ENCODE data around the gene DCPS.

Gene DCPS

DNA sequence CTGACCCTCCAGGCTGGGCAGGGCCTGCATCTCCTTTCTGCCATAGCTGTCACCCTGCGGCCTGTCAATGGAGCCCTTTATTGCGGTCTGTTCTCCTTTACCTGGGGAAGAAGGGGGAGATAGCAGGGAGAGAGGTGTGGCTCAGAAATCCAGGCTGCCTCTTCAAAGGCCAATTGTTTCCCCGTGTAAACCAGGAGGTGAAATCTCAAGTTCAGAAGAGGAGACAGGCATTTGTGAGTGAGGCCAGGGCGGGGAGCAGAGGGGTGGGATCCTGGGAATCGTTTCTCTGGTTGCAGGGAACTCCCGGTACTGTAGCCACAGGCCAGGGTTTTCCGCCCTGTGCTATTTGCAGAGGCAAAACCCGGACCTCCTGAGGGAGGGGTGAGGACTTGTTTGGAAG lies 9.1 kb downstream of the DCPS start:
- Histone ChIP-seq H3K36me3 (ENCODE audit: insufficient read depth, low read length) (peaks cover 9% of the 10 kb centered on the region), H3K4me3 (ENCODE audit: low read depth in 1 of 2, low read length in 2 of 2) (no peak overlapping the region), H3K9ac (ENCODE audit: low read length) (no peak overlapping the region), H3K9me3 (ENCODE audit: low read length) (no peaks in the 10 kb centered on the region), H3K27ac (ENCODE audit: low read depth, low read length) (no peak overlapping the region), H3K4me1 (ENCODE audit: insufficient read depth, low read length) (peaks cover 15% of the 10 kb centered on the region), H3K27me3 (ENCODE audit: control insufficient read depth in 1 of 2, insufficient read depth in 2 of 2, low read length in 2 of 2) (no peaks in the 10 kb centered on the region)

DNA sequence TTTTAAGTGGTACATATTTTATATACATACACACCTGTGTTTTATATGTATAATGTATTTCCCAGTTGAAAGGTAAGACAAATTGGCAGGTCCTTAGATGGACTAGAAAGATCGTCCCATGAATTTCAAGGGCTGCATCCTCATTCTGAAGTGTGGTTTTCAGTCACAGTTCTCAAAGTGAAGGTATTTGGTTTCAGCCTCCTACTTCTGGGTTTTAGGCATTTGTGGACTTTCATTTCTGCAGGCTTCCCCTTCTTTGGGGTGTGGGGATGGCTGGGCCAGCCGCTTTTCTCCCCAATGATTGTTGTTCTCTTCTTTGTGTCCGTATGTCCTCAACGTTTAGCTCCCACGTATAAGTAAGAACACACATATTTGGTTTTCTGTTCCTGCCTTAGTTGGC lies 10.0 kb downstream of the DCPS start:
- Histone ChIP-seq H3K4me3 (ENCODE audit: low read depth in 1 of 2, low read length in 2 of 2) (no peak overlapping the region), H3K9ac (ENCODE audit: low read length) (no peak overlapping the region), H3K9me3 (ENCODE audit: low read length) (no peaks in the 10 kb centered on the region), H3K4me1 (ENCODE audit: insufficient read depth, low read length) (peaks cover 22% of the 10 kb centered on the region), H3K36me3 (ENCODE audit: insufficient read depth, low read length) (peaks cover 7% of the 10 kb centered on the region), H3K27ac (ENCODE audit: low read depth, low read length) (no peak overlapping the region), H3K27me3 (ENCODE audit: control insufficient read depth in 1 of 2, insufficient read depth in 2 of 2, low read length in 2 of 2) (no peaks in the 10 kb centered on the region)

DNA sequence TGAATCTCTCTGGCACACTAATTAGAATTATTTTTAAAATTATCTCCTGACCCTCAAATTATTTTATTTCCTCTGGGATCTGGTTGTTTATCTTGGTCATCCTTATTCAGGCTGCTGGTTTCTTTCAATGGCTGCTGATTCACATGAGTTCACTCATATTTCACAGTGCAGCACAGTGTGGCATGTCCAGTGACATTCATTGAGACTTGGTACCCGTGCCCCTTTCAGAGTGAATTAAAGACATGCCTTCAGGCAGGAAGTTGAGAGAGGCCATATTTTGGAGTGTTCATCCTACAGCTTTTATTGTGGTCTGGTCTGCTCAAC lies 13.5 kb downstream of the DCPS start:
- Histone ChIP-seq H3K36me3 (ENCODE audit: insufficient read depth, low read length) (no peaks in the 10 kb centered on the region), H3K9me3 (ENCODE audit: low read length) (no peaks in the 10 kb centered on the region), H3K4me3 (ENCODE audit: low read depth in 1 of 2, low read length in 2 of 2) (peak overlapping the region in 1 of 2 donors; percentile 17), H3K4me1 (ENCODE audit: insufficient read depth, low read length) (peaks cover 25% of the 10 kb centered on the region), H3K27me3 (ENCODE audit: control insufficient read depth in 1 of 2, insufficient read depth in 2 of 2, low read length in 2 of 2) (no peaks in the 10 kb centered on the region), H3K9ac (ENCODE audit: low read length) (peak overlapping the region; percentile 15), H3K27ac (ENCODE audit: low read depth, low read length) (peak overlapping the region; percentile 77)

DNA sequence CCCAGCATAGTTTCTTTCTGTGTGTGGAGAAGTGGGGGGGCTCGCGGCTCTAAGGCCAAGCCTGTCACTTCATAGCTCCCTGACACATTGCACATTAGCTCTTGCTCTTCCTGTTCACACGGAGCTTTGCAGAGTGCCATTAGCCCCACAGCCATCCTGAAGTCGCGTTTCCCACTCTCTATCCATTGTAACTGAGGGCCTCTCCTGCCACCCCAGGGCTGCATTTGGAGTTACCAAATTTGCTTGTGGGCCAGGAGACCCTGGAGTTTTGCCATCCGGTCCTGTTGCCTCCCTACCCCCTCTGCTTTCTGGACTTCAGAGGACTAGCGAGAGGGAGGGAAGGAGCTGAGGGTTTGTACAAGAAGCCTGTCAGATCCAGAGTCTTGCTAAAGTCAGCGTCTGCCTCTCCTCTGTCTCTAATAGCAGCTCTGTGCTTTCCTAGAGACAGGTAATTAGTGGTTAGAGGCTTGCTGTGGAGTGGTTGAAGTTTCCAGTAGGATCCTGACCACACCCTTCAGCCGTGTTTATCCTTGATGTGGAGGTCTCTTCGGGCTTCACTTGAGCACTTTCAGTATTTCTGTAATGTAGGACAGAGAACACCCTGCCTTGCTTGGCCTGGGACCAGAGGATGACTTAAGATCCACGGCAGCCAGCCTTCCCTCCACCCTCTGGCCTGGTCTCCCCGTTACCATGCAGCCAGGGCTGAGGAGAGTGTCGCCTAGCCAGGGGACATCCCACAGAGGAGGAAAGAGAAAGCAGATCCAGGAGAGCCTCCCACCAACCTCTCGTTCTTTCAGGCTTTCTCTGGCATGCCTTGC lies 14.1 kb downstream of the DCPS start:
- H3K9ac ChIP-seq (ENCODE audit: low read length), result peak overlapping the region; percentile 15
- H3K9me3 ChIP-seq (ENCODE audit: low read length), result no peaks in the 10 kb centered on the region
- peak overlapping the region; percentile 77 for H3K27ac ChIP-seq (ENCODE audit: low read depth, low read length)
- peak overlapping the region; percentile 17 to 20 for H3K4me3 ChIP-seq (ENCODE audit: low read depth in 1 of 2, low read length in 2 of 2)
- H3K4me1 ChIP-seq (ENCODE audit: insufficient read depth, low read length), result peaks cover 25% of the 10 kb centered on the region
- H3K27me3 ChIP-seq (ENCODE audit: control insufficient read depth in 1 of 2, insufficient read depth in 2 of 2, low read length in 2 of 2), result no peaks in the 10 kb centered on the region
- H3K36me3 ChIP-seq (ENCODE audit: insufficient read depth, low read length), result no peaks in the 10 kb centered on the region

DNA sequence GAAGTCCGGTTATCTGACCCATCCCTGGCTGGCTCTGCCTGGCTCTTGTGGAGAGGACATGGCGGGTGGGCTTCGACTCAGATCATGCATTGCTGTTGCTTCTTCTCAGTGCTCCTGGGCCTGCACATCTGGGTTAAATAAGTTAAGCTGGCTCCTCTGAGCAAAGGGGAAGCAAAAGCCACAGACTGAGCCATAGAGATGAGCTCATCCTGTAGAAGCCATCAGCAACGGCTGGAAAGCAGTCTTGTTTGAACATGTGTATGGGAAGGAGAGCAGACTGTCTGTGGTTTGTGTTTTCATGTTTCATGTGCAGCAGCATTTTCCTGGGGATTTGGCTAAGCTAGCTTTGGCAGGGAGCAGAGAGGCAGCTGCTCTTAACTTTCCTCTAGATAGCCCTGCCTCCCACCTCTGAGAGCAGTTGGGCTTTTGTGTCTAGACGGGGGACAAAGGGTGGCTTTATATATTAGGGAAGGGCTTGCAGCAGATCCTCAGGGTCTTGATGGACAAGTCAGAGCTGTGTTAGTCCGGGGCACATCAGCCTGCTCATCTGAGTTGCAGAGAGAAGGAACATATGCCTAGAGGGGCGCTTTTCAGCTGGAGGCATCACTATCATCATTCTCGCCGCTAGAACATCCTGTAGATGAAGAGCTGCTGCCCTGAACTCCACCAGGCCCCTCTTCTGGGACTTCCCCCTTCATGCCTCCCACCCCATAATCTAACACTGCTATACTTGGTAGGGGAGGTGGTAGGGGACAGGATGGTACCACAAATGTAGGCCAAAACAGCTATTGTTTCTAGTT lies 14.9 kb downstream of the DCPS start:
- Histone ChIP-seq H3K9me3 (ENCODE audit: low read length) (no peaks in the 10 kb centered on the region), H3K36me3 (ENCODE audit: insufficient read depth, low read length) (no peaks in the 10 kb centered on the region), H3K4me1 (ENCODE audit: insufficient read depth, low read length) (peaks cover 25% of the 10 kb centered on the region), H3K27ac (ENCODE audit: low read depth, low read length) (peak overlapping the region; percentile 77), H3K27me3 (ENCODE audit: control insufficient read depth in 1 of 2, insufficient read depth in 2 of 2, low read length in 2 of 2) (no peaks in the 10 kb centered on the region), H3K4me3 (ENCODE audit: low read depth in 1 of 2, low read length in 2 of 2) (peak overlapping the region; percentile 17 to 20), H3K9ac (ENCODE audit: low read length) (no peak overlapping the region)

DNA sequence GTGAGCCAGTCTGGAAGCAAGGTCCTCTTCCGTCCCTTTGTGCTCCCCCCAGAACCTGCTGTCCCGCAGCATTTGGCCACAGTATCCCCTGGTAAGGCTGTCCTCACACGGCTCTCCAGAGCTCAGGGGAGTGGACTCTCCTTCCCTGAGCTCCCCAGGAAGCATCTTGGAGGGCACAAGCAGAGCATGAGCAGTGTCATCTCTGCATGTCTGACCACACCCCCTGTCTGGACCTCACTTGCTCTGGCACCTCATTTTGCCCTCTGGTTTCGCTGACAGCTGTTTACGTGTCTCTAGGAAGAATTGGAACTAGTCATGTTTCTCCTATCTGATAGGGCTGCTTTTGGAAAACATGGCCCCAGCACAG lies 15.5 kb downstream of the DCPS start:
- H3K4me3 ChIP-seq (ENCODE audit: low read depth in 1 of 2, low read length in 2 of 2), result no peak overlapping the region
- H3K4me1 ChIP-seq (ENCODE audit: insufficient read depth, low read length), result peaks cover 25% of the 10 kb centered on the region
- no peak overlapping the region for H3K9ac ChIP-seq (ENCODE audit: low read length)
- no peaks in the 10 kb centered on the region for H3K9me3 ChIP-seq (ENCODE audit: low read length)
- H3K36me3 ChIP-seq (ENCODE audit: insufficient read depth, low read length), result no peaks in the 10 kb centered on the region
- no peaks in the 10 kb centered on the region for H3K27me3 ChIP-seq (ENCODE audit: control insufficient read depth in 1 of 2, insufficient read depth in 2 of 2, low read length in 2 of 2)
- H3K27ac ChIP-seq (ENCODE audit: low read depth, low read length), result no peak overlapping the region

DNA sequence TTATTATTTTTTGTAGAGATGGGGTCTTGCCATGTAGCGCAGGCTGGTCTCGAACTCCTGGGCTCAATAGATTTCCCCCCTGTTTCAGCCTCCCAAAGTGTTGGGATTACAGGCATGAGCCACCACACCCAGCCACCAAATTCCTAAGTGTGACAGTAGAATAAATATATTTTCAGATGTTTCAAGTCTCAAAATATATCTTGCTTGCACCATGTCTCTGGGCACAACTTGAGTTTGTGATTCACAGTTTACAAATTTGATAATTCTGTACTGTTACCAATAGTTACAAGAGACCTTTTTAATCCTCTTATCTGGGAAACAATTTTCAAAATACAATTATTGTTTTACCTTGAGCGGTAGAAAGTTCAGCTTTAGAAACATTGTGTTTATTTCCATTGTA lies 19.1 kb downstream of the DCPS start:
- Histone ChIP-seq H3K27ac (ENCODE audit: low read depth, low read length) (no peak overlapping the region), H3K4me3 (ENCODE audit: low read depth in 1 of 2, low read length in 2 of 2) (no peak overlapping the region), H3K36me3 (ENCODE audit: insufficient read depth, low read length) (no peaks in the 10 kb centered on the region), H3K9me3 (ENCODE audit: low read length) (no peaks in the 10 kb centered on the region), H3K27me3 (ENCODE audit: control insufficient read depth in 1 of 2, insufficient read depth in 2 of 2, low read length in 2 of 2) (no peaks in the 10 kb centered on the region), H3K4me1 (ENCODE audit: insufficient read depth, low read length) (peaks cover 15% of the 10 kb centered on the region), H3K9ac (ENCODE audit: low read length) (no peak overlapping the region)

DNA sequence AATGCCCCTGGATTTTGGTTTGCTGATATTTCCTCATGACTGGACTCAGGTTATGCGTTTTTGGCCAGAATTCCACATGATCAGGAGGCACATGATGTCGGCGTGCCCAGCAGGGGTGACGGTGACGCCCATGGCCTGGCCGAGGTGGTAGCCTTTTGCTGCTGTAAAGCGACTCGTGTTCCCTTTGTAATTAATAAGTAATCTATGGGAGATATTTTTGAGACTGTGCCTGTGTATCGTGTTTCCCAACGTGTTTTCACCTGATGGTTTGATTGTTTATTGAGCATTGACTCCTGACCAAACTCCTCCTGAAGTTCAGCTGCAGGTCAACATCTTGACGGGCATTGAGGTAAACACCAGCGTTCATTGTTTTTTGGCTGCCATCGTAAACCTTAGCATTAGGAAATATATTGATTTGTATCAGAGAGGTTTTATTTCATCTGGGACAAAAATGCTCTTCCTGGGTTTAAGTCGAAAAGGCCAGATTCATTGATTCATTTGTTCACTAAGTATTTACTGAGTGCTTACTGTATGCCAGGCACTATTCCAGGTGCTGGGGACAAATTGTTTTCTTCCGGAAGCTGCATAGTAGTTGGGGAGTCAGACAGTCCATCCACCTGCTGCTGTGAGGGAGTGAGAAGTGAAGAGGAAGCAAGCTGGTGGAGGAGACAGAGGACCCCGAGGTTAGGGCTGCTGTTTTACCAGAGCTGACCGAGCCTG lies 23.6 kb downstream of the DCPS start:
- no peaks in the 10 kb centered on the region for H3K27me3 ChIP-seq (ENCODE audit: control insufficient read depth in 1 of 2, insufficient read depth in 2 of 2, low read length in 2 of 2)
- H3K27ac ChIP-seq (ENCODE audit: low read depth, low read length), result no peak overlapping the region
- no peak overlapping the region for H3K9ac ChIP-seq (ENCODE audit: low read length)
- H3K9me3 ChIP-seq (ENCODE audit: low read length), result no peaks in the 10 kb centered on the region
- no peak overlapping the region for H3K4me3 ChIP-seq (ENCODE audit: low read depth in 1 of 2, low read length in 2 of 2)
- H3K4me1 ChIP-seq (ENCODE audit: insufficient read depth, low read length), result peaks cover 5% of the 10 kb centered on the region
- no peaks in the 10 kb centered on the region for H3K36me3 ChIP-seq (ENCODE audit: insufficient read depth, low read length)

DNA sequence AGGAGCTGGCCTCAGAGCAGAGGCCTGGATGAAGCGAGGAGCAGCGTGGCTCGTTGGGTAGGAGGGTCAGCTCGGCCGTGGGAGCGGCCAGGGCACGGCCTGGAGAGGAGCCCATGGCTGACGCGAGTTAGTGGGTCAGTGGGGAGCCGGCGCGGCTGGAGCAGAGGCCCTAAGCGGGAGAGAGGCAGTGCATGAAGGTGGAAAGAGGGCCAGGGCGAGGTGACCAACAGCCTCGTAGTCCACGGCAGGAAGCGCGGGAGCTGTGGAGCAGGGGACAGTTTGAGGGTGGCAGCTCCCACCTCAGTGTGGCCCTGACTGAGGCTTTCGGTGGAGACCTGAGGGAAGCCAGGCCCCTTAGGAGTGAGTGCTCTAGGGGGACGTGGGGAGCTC lies 24.1 kb downstream of the DCPS start:
- no peaks in the 10 kb centered on the region for H3K27me3 ChIP-seq (ENCODE audit: control insufficient read depth in 1 of 2, insufficient read depth in 2 of 2, low read length in 2 of 2)
- H3K4me1 ChIP-seq (ENCODE audit: insufficient read depth, low read length), result peaks cover 5% of the 10 kb centered on the region
- H3K4me3 ChIP-seq (ENCODE audit: low read depth in 1 of 2, low read length in 2 of 2), result no peak overlapping the region
- H3K9me3 ChIP-seq (ENCODE audit: low read length), result no peaks in the 10 kb centered on the region
- no peak overlapping the region for H3K9ac ChIP-seq (ENCODE audit: low read length)
- H3K36me3 ChIP-seq (ENCODE audit: insufficient read depth, low read length), result no peaks in the 10 kb centered on the region
- no peak overlapping the region for H3K27ac ChIP-seq (ENCODE audit: low read depth, low read length)

DNA sequence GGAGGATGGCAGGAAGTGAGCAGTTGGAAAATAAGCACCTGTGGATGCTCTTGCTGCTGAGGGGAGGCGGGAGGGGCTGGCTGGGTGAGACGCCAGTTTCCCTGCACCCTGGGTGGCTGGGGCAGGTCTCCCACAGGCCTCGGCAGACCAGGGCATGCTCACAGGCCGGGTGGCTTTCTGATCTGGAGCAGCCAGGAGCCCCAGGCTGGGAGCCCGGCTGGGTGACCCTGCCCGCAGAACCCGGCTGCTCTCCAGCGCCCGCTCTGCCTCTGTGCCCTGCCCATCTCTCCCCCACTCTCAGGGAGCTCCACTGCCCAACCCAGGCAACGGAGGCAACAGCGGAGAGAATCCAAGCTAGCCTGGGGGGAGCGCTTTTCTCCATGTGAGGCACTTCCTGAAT lies 24.6 kb downstream of the DCPS start:
- no peaks in the 10 kb centered on the region for H3K36me3 ChIP-seq (ENCODE audit: insufficient read depth, low read length)
- peaks cover 5% of the 10 kb centered on the region for H3K4me1 ChIP-seq (ENCODE audit: insufficient read depth, low read length)
- no peak overlapping the region for H3K9ac ChIP-seq (ENCODE audit: low read length)
- H3K9me3 ChIP-seq (ENCODE audit: low read length), result no peaks in the 10 kb centered on the region
- H3K27me3 ChIP-seq (ENCODE audit: control insufficient read depth in 1 of 2, insufficient read depth in 2 of 2, low read length in 2 of 2), result no peaks in the 10 kb centered on the region
- no peak overlapping the region for H3K4me3 ChIP-seq (ENCODE audit: low read depth in 1 of 2, low read length in 2 of 2)
- H3K27ac ChIP-seq (ENCODE audit: low read depth, low read length), result no peak overlapping the region

DNA sequence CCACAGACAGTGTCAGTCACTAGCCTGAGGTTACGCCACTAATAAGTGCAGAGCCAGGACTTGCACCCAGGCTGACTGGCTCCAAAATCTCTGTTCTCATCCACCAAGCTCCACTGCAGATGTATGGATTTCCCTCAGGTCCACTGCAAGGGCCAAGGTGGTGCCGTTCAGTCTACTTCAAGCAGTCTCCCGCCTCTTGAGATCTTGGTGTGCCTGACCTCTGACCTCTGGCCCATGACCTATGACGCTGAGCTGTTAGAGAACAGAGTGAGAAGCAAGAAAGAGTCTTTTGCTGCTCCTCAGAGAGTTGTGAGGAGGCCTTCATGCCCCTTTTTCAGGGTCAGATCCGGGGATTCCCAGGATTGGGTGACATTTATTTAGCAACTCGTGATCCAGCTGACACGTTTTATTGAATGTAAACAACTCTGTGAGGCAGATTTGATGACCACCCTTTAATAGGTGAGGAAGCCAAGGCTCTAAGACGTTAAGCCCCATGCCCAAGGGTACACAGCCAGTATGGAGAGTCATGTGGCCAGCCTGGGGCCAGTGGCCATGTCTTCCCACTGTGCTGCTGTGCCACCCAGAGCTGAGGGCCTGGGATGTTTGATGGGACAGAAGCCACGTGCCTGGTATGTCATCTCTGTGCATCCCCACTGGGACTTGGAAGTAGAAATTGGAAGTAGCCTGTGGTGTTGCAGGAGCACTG lies 25.2 kb downstream of the DCPS start:
- no peaks in the 10 kb centered on the region for H3K9me3 ChIP-seq (ENCODE audit: low read length)
- H3K27me3 ChIP-seq (ENCODE audit: control insufficient read depth in 1 of 2, insufficient read depth in 2 of 2, low read length in 2 of 2), result no peaks in the 10 kb centered on the region
- peaks cover 5% of the 10 kb centered on the region for H3K4me1 ChIP-seq (ENCODE audit: insufficient read depth, low read length)
- H3K4me3 ChIP-seq (ENCODE audit: low read depth in 1 of 2, low read length in 2 of 2), result no peak overlapping the region
- H3K27ac ChIP-seq (ENCODE audit: low read depth, low read length), result no peak overlapping the region
- H3K36me3 ChIP-seq (ENCODE audit: insufficient read depth, low read length), result no peaks in the 10 kb centered on the region
- no peak overlapping the region for H3K9ac ChIP-seq (ENCODE audit: low read length)
